Fibroblast of the aortic adventitia (primary cell): ENCODE data around the gene MCAM. TPM values are rescaled to one million over a fixed set of nuclear protein-coding genes. Genes with fewer than 3 reads are reported as not detected.

Experiments used
- DNase-seq: peaks from one replicate; pipeline ENCODE4 v3.0.0-alpha.2; 2010; ENCODE audit warnings: low read depth
- H3K4me3 ChIP-seq: 2 replicates; pipeline ENCODE4 v1.5.1; 2011; ENCODE audit warnings: low read depth, mild to moderate bottlenecking, control low read depth, low read length, moderate library complexity
- total RNA-seq: library from RNA; depleted of rRNA; stranded (reverse); fragments of >200 nt; gene quantifications from 2 replicates; pipeline ENCODE4 v1.2.3, GENCODE V29; 2012; ENCODE audit warnings: low replicate concordance
- TF ChIP-seq, protein P1 (sequence below): IDR thresholded peaks from 2 replicates; pipeline ENCODE4 v1.5.1; 2011; ENCODE audit warnings: mild to moderate bottlenecking, low read length, control low read depth, inconsistent platforms; ENCODE audit not compliant: insufficient read depth

MCAM gene
- total RNA-seq, 1 donor: 2.2 TPM

DNA sequence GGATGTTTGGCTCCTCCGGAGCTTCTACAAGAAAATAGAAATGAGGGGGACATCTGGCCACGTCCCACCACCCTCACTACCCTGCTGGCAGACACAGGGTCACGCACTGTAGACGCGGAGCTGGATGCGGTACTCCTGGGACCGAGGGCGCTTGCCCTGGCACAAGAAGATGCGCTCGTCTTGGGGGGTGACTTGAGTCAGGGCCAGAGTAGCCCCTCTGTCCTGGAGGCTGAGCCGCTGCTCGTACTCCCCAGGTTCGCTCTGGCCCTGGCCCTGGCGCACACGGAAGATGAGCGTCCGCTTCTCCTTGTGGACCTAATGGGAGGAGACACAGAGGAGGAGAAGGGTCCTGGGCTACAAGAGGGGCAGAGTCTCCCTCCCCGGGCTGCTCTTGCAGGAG, 2.2 kb downstream of the MCAM start:
- no peak overlapping the region for H3K4me3 ChIP-seq
- TF ChIP-seq, protein P1, sequence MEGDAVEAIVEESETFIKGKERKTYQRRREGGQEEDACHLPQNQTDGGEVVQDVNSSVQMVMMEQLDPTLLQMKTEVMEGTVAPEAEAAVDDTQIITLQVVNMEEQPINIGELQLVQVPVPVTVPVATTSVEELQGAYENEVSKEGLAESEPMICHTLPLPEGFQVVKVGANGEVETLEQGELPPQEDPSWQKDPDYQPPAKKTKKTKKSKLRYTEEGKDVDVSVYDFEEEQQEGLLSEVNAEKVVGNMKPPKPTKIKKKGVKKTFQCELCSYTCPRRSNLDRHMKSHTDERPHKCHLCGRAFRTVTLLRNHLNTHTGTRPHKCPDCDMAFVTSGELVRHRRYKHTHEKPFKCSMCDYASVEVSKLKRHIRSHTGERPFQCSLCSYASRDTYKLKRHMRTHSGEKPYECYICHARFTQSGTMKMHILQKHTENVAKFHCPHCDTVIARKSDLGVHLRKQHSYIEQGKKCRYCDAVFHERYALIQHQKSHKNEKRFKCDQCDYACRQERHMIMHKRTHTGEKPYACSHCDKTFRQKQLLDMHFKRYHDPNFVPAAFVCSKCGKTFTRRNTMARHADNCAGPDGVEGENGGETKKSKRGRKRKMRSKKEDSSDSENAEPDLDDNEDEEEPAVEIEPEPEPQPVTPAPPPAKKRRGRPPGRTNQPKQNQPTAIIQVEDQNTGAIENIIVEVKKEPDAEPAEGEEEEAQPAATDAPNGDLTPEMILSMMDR: no peak
- no peak for DNase-seq

DNA sequence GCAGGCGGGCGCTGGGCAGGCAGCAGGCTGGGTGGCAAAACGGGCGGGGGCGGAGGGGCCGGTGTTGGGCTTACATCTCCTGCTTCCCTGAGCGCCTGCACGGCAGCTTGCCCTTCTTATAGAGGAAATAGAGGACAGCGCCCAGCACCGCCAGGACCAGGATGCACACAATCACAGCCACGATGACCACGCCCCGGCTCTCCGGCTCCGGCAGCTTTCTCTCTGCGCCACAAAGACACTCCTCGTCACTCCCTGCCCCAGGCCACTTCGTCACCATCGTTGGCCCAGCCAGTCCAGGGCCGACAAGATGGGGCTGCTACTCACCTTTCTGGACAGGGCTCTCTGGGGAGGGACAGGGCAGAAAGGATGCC, 6.3 kb downstream of the MCAM start:
- TF ChIP-seq, protein P1: no peak
- DNase-seq: no peak
- no peak overlapping the region for H3K4me3 ChIP-seq

DNA sequence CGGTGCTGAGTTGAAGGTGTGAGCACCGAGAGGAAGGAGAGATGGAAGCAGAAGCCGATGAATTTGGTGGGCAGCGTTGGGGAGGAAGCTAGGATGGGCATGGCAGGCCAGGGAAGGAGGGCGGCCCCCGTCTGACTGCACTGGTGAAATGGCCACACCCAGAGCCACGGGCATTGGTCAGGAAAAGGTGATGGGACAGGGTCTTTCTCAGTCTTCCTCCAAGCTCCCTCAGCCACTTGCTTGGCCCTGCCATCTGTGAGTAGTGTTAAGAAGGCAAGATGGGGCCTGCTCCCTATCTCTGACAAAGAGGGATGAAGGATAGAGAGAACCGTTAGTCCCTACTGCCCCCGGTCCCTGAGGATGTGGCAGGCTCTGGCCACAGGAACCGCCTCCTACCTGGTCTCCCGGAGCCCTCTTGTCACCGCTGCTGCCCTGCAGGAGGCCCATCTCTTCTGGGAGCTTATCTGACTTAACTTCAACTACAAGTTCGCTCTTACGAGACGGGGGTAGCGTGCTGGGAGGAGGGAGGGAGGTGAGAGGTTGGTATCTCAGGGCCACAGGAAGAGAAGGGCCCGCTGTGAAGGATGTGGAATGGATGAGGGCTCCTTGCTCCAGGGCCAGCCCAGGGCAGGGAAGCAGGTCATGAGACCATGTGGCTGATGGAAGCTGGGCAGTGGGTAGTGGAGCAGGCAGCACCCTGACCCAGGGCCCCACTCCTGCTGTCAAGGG, 6.8 kb downstream of the MCAM start:
- DNase-seq: no peak
- H3K4me3 ChIP-seq: no peak overlapping the region
- TF ChIP-seq, protein P1: no peak

DNA sequence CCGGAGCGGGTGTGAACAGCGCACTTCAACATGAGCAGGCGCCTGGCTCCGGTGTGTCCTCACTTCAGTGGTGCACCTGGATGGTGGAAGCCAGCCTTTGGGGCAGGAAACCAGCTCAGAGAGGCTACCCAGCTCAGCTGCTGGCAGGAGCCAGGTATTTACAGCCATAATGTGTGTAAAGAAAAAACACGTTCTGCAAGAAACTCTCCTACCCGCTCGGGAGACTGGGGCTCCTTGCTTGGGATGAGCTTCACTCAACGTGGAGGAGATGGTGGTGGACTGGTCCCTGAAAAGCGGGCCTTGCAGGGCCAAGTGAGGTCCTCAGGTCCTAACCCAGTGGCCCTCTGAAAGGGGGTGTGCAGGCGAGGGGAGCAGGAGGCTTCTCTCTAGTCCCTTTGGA, 7.5 kb downstream of the MCAM start:
- no peak for DNase-seq

DNA sequence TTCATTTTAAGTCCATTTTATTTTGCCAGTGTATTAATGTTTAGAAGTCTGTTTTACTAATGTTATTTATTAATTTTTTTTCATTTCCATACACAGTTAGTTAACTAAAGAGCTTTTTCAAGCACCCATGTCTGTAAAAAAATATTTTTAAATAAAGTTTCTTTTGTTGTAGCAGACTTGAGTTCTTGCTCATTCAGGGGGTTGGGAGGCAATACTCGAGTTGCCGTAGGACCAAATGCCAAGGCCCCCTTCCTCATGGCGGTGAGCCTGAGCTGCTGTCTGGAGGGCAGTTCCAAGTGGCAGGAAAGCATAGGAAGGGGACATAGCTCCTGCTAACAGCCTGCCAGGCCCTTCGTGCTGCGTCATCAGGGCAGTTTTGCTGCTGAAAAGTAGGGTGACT, 9.0 kb downstream of the MCAM start:
- H3K4me3 ChIP-seq: no peak overlapping the region
- TF ChIP-seq, protein P1: no peak
- DNase-seq: no peak

More for the DNA sequence above, 7.5 kb downstream of the MCAM start:
- no peak overlapping the region for H3K4me3 ChIP-seq
- TF ChIP-seq, protein P1: no peak

DNA sequence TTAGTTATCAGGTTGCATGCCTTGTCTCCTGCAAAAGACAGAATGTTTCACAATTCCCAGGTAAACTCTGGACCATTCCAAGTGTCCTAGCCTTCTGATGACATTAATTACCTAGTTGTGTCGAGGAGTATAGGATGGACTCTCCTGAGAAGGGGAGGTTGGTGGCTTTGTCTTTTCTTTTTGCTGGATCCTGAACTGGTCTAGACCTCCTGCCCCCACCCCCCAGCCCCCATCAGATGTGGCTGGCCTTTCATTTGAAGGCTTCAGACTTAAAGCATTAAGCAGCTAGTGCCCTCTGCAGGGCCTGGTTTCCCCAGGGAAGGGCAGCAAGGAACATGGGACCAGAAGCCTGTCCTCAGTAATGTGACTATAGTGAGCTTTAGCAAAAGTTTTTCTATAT, 9.7 kb downstream of the MCAM start:
- DNase-seq: no peak
- no peak overlapping the region for H3K4me3 ChIP-seq
- TF ChIP-seq, protein P1: no peak
